Stimulated activated naive CD4-positive, alpha-beta T cell treated with Interleukin-2 at 50 U/mL for 16 hours (primary cell): ENCODE data around the gene TNC.

Source experiments
- DNase-seq: peaks from one replicate; lab custom pipeline; 2025; lab: John Stamatoyannopoulos, UW

The TNC gene

GRCh38 chr9:115117999-115118878 is at the start of gene TNC:
Gene TNC (minus strand): TSS chr9:115118157. CDS start chr9:115091018, 27,139 bp downstream.
- DNase-seq: no peak

GRCh38 chr9:115167175-115167574 is 49.2 kb upstream of the TNC start:
- no peak for DNase-seq

DNA sequence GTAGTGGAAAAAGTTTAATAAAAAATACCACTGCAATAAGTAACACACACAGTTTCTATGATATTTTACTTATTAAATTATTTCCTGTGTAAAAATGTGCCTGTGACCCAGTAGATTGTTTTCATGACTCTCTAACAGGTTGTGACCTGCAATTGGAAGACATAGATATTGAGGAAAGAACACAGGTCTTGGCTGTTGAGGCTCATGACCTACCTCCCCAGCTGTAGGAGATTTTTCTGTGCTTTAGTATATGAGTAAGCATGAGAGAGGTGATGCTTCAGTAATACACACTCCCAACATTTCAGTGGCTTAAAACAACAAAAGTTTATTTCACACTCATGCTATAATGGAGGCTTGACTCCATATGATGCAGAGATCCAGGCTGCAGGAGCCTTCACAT is 47.3 kb upstream of the TNC start:
- DNase-seq: no peak

GRCh38 chr9:115164511-115164974 is 46.6 kb upstream of the TNC start:
- no peak for DNase-seq

- no peak for DNase-seq
These were observed 45.0 kb upstream of the TNC start for GRCh38 chr9:115162946-115163345.

DNA sequence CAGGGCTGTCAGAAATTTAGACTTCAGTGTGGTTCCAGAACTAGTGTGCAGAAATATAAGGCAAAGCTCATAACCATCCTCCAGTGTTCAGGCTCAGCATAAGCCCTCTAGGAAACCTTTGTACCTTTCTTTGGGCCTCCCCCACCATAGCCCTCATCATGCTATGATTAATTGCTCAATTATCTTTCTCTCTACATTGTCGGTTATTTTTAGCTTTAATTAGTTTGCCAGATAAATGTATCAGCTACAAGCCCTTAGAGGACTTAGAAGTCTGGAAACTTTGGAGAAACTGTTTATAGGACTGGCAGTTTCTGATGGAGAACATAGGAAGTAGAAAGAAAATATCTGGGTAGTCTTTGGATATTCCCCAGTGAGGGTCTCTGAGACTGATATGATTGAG is 43.5 kb upstream of the TNC start:
- DNase-seq: no peak

GRCh38 chr9:115158661-115159481 is 40.9 kb upstream of the TNC start:
- no peak for DNase-seq

DNA sequence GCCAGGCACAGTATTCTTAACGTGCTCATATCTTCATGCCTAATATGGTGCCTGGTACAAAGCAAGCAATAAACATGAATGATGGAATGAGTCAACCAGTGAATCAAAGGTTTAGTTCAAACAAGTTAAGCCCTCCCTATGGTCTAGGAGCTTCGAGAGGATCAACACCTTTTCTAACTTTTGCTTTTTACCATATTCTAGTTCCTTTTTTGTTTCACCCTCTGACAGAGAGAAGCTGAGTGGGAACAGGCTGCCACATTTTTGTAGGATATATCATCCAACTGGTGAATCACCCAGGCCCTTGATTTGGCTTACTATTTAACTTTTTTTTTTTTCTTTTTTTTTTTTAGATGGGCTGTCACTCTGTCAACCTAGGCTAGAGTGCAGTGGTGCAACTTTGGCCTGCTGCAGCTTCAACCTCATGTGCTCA is 39.3 kb upstream of the TNC start:
- no peak for DNase-seq

- no peak for DNase-seq
These were observed 37.1 kb upstream of the TNC start for GRCh38 chr9:115155037-115155436.

GRCh38 chr9:115154617-115155016 is 36.7 kb upstream of the TNC start:
- no peak for DNase-seq

DNA sequence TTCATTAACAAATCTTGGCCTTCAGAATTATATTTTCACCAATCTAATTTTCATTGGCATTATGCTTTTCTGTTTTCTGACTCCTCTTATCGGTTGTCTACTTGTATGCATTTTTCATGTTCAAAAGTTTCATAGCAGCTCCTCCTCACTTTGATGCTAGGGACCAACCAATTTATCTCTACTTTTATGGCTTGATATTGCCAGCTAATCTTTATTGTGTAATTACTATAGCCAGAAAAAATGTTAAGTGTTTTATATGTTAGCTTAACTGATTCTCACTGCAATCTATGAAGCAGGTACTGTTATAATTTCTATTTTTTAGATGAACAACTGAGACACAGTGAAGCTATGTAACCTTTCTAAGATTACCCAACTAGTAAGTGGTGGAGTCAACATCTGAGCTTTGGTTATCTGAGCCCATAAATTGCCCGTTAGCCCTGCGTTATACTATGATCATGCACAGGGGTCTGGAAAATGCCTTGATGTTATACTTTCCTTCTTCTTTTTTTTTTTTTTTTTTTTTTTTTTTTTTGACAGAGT is 34.4 kb upstream of the TNC start:
- DNase-seq: no peak

GRCh38 chr9:115148721-115149120 is 30.8 kb upstream of the TNC start:
- no peak for DNase-seq

DNA sequence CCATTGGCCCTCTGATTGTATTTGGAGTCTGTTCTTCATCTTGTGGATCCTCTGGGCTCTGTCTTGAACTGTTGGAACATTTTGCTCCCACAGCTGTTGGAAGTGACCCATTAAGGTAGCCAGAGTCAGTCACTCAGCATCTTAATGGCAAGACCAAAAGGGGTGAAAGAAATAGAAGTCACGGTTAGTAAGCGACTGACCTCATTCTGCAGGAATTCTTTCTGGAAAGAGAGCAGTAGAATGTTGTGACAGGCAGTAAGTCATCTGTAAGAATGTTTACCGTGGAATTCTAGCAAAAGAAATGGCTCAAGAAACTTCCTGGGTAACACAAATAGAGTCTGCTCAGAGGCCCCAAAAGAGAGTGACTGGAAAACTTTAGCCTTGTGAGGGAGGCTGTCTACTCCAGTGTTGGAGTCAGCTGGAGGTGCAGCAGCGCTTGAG is 28.6 kb upstream of the TNC start:
- no peak for DNase-seq

- DNase-seq: no peak
These were observed 26.7 kb upstream of the TNC start for GRCh38 chr9:115144706-115145105.

DNA sequence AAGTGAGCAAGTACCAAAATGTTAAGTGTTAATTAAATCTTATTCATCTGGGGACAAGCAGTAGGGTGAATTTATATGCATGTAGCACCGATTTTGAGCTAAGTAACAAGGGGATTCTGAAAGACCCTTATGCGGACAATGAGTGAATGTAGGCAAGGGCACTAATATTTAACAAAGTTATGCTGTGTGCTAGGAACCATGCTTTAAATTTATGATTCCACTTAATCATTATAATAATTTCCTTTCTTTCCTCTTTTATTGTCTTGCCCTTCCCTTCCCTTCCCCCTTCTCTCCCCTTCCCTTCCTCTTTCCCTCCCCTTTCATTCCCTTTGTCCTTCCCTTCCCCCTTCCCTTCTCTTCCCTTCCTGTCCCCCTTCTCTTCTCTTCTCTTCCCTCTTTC is 25.7 kb upstream of the TNC start:
- no peak for DNase-seq

DNA sequence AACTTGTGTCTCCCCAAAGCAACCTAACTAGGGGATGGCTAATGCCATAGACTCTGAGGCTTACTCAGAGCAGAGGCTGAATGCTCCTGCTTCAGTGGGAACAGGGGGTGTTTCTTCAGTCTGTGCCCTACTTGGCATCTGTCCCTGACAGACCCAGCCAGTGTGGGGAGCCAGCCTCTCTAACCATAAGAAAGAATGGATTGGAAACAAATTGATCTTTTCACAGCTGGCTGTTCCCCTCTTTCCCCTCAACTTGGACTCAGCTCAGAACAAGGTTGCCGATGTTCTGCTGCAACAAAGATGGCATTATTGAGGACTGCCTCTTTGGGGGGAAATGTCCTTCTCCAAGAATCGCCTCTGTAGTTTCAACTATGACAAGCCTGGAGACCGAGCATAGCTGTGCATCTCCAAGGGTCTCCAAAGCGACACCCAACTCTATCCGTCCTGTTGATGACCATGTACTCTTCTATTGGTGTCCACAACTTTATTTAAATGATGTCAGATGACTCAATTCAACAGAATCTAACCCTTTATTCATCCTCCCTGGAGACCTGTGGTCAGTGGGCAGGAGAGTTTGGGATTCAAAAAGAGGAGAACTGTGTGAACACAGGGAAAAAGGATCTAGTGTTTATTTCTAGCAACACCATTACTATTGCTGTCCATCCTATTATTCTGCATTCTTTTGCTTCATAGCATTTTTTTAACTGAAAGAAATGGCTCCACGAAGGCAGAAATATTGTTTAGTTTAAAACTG is 24.7 kb upstream of the TNC start:
- no peak for DNase-seq

GRCh38 chr9:115142090-115142489 is 24.1 kb upstream of the TNC start:
- no peak for DNase-seq

DNA sequence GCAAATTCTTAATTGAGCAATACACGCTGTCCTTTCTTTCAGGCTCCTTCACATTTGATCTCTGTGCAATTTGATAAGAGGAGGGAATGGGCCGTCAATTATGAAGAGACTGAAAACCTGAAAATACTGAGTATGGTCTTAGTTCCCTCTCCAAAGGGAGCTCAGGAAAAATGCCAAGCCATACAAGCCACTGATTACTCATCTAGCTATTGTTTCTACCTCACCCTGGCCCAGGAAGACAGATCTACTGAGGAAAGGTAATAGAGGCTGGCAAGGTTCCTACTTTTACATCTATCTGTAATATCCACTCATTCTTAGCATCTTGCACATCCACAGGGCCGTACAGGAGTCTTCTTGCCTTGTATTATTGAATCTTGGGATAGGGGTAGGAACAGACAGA is 23.7 kb upstream of the TNC start:
- no peak for DNase-seq

DNA sequence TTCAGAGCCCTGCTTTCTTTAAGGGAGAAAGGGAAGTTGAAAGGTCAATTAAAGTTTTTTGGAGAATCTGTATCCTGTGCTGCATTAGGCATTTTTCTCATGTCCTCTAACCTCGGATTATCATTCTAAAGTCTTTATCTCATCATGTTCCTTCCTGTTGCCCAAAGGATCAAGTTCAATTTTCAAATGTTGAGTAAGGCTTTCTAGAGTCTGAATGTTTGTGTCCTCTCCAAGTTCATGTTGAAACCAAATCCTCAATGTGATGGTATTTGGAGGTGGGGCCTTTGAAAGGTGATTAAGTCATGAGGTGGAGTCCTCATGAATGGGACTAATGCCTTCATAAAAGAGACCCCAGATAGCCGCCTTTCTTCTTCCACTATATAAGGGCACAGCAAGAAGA is 20.2 kb upstream of the TNC start:
- DNase-seq: no peak

DNA sequence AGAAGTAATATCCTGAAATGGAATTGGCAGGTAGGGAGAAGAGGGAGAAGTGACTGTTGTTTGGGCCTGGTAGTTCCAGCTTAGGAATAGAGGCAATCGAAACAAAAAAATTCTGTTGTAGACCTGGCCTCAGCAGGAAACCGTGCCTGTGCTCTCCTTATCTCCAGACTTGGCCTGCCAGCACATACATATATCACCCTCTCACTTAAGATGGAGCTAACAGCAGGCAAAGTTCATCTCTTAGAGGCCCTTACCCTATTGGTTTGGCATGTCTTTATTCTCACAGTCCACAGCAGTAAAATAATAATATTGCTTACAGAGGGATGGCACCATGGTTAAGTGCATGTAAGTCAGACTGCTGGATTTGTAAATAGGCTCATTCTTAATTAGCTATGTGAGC is 19.6 kb upstream of the TNC start:
- no peak for DNase-seq

- DNase-seq: no peak
These were observed 18.1 kb upstream of the TNC start for GRCh38 chr9:115135821-115136778.
